GM18505 (cell line): ENCODE measurements around the gene PPP2R2B.
"Not testable (repeated sequence)": the region's sequence is repeated elsewhere in the genome, so short reads cannot be mapped to it uniquely, and the experiment has no call there.

Source experiments
- ATAC-seq: cut with Tn5 transposase; IDR thresholded peaks from one replicate; pipeline ENCODE4 v1.9.1; 2021; ENCODE audit not compliant: unreplicated experiment
- POLR2A ChIP-seq: IDR thresholded peaks from 4 replicates; pipeline ENCODE4 v1.6.1; 2011; ENCODE audit warnings: borderline replicate concordance; ENCODE audit not compliant: insufficient read depth, insufficient read length; ENCODE audit errors: extremely low read depth

The PPP2R2B gene

GRCh38 chr5:146754621-146755020 lies 123.9 kb downstream of the PPP2R2B start:
- no peak for TF ChIP-seq POLR2A

DNA sequence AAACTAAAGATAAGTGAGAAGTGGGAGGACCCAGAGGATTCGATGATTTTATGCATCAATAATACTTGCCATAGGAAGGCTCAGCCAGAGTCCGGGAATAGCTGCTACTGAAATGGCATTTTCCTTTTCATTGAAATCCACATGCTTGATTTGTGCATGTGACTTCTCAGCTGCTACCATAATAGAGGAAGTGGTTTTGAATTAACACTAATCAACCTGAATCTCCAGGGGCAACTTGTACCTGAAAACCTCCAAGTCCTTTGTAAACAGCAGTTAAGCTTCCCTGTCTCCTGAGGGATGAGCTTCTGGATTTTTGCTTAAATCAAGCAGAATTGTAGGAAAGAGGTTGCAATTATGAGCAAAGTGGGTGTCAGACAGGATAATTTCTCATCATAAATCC lies 124.9 kb downstream of the PPP2R2B start:
- TF ChIP-seq POLR2A = no peak
- ATAC-seq = no peak

More at GRCh38 chr5:146754621-146755020, 123.9 kb downstream of the PPP2R2B start:
- ATAC-seq = no peak

DNA sequence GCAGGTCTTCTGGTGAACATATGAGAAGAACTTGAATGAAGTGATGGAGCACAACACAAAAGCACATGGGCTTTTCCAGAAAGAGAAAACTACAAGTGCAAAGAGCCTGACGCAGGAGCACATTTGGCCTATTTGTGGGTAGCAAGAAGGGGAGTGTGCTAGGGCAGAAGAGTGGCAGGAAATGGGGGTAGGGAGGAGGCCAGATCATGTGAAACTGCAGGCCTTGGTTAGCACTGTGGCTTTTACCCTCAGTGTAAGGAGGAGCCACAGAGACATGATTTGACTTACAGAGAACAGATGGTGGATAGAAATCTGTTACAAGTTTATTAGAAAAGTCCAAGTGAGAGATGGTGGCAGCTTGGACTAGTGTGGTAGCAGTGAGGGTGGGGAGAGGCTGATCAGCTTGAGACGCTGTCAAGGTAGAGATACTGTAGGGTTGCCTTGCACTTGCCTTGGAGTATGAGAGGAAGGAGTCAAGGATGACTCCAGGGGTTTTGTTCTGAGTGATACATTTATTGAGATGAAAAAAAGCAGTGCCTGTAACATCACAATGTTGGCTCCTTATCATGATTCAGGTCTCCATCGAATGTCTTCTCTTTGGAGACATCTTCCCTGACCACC lies 126.7 kb downstream of the PPP2R2B start:
- peak; percentile 99 for ATAC-seq
- TF ChIP-seq POLR2A = no peak

GRCh38 chr5:146751054-146751453 lies 127.5 kb downstream of the PPP2R2B start:
- no peak for TF ChIP-seq POLR2A
- ATAC-seq = no peak

DNA sequence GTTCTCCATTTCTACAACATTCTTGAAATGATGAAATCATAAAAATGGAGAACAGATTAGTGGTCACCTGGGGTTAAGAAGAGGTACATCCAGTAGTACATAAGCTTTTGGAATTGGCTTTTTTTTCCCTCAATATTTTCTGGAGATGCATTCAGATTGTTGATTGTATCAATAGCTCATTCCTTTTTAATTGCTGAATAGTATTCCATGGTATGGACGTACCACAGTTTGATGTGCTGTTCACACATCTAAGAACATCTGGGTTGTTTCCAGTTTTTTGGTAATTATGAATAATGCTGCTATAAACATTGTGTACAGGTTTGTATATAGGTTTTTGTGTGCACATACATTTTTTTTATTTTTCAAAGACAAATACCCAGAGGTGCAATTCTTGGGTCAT lies 130.0 kb downstream of the PPP2R2B start:
- TF ChIP-seq POLR2A = no peak
- no peak for ATAC-seq

DNA sequence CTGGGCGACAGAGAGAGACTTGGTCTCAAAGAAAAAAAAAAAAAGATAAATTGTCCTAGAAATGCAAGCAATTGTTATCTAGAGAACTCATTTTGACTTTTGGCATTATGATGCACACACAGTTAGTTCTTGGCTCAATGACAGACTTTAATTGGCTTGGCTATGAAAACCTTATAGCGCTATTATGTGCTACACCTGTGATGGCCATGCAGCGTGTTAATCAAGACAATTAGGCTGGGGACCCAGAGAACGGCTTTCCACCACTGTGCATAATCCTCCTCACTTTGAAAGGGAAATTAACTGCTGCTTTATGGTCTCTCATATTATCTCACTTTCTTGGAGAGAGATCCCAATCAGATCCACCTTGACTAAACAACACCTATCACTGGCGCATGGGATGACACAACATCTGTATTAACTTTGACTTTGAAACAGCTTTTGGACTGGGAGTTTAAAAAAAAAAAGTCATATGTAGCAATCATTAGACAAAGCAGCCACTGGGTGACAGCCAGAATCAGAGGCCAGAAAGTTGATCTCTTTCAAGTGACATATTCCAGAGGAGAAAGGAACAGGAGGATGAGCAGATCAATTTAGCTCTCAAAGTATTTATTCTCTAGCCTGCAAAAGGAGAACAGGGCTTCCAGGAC lies 132.5 kb downstream of the PPP2R2B start:
- no peak for TF ChIP-seq POLR2A
- ATAC-seq = no peak

- no peak for TF ChIP-seq POLR2A
- ATAC-seq = no peak
Measured at GRCh38 chr5:146744068-146744745, 134.3 kb downstream of the PPP2R2B start.

GRCh38 chr5:146734936-146735577 lies 143.5 kb downstream of the PPP2R2B start:
- TF ChIP-seq POLR2A = no peak

GRCh38 chr5:146732962-146733361 lies 145.6 kb downstream of the PPP2R2B start:
- no peak for TF ChIP-seq POLR2A
- no peak for ATAC-seq

More at GRCh38 chr5:146734936-146735577, 143.5 kb downstream of the PPP2R2B start:
- no peak for ATAC-seq

DNA sequence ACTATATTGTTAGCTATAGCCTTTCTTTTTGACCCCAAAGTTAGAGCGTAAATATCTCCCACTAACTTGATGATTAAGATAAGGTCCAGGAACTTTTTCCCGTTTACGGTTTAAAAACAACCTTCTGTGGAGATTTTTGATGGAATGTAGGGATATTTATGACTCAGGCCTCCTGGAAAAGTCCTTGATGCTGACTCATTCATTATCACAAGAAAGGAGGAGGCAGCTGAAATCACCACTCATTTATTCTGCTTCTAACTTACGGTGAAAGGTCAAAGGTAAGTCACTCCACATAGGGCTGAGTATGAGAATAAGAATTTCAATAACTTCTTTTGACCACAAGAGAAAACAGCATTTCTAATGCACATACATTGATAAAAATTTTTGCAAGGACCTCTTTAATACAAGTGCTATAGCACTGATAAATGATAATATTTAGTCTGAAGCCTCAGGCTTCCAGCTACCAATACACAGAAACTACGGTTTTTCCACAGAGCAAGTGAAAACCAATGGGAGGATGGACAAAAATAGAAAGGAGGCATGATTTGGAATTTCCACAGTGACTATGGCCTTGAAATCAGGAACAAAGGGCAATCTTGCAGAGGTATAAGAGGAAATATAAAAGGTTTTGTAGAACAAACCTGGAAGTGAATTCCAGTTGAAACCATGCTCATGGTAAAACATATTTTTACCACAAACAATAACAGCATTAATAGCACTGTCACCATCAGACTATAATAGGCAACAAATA lies 146.5 kb downstream of the PPP2R2B start:
- ATAC-seq = no peak
- TF ChIP-seq POLR2A = no peak

GRCh38 chr5:146728746-146729145 lies 149.8 kb downstream of the PPP2R2B start:
- ATAC-seq = not testable (repeated sequence)

DNA sequence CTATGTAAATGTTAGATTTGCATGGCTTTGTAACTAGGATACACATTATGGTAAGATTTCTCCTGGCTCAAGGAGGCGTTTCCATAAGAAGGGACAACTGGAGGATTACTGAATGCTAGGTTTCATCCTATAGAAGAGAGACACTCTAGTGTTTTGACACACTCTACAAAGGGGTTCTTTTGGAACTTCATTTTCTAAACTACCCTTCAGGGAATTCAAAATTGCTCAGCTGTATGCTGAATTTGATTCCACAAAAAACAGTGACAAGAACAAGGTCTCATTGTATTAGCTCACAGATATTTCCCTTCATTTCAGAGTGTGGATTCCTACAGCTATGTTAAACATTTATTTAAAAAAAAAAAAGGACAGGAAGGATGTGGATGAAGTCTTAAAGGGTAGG lies 151.7 kb downstream of the PPP2R2B start:
- no peak for TF ChIP-seq POLR2A
- ATAC-seq = no peak

DNA sequence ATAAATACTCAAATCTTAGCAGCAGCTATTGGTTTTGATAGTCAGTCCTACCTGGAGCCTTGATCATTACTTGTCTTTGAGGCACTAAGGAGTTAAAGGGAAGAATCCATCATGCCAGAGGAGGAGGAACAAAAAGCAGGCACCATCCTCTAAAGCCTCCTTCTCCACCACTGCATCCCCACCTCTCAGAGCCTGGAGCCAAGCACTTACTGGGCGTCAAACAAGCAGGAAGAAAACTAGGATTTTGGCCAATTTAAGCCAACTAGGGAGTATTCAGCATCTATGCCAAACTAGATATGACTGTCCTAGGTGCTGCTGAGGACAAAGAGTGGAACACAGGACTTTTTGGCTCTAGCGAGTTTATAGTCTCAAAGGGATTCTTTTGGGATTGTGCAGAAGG lies 152.5 kb downstream of the PPP2R2B start:
- TF ChIP-seq POLR2A = no peak
- no peak for ATAC-seq

DNA sequence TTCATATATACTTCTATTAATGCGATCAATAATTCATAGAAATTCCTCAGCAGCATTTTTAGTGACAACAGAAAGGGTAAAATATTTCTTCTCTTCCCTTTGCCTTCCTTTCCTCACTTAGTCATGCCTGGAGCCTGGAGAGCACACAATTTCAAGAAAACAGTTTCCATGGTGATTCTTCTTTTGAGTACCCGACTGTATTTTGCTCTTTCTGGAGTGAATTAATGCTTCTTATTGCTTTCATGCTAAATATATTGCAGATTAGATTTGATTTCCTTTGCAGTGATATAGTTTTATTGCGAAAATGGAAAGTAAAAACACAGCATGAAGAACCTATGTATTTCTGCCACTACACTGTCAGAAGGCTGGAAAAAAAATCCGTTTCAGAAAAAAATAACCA lies 153.5 kb downstream of the PPP2R2B start:
- ATAC-seq = no peak
- no peak for TF ChIP-seq POLR2A

GRCh38 chr5:146722361-146722779 lies 156.2 kb downstream of the PPP2R2B start:
- TF ChIP-seq POLR2A = no peak
- no peak for ATAC-seq
